ENCODE results near the gene HOXC5.

DNA sequence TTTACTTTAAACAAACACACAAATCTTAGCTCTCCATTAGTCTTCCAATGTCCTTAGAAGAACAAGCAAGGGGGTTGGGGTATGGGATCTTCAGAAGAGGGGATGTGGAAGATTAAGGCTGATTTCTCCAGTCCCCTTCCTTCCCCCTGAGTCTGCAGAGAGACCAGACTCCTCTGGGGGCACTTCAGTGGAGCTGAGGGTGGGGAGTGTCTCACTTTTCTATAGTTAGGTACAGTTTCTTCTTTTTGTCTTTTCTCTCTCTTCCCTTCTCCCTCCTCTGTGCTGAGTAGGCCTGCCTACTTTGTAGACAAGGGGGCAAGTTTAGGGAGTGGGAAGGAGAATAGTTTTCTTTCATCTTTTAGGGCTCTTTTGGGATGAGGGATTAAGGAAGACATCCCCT, 23.3 kb downstream of the HOXC5 start:
- no peak for TF ChIP-seq YY1 (IDR thresholded peaks at IDR 0.05; ENCODE audit: insufficient read depth, insufficient read length)
- TF ChIP-seq SUZ12 (IDR thresholded peaks at IDR 0.05; ENCODE audit: extremely low read depth, insufficient read depth, insufficient read length): no peak
